Stimulated activated CD4-positive, alpha-beta T cell treated with anti-CD3 and anti-CD28 coated beads, Interleukin-2, amount 100 ng/mL, for 48 hours (primary cell): ENCODE results near the gene TMEM175.
A peak's percentile ranks its signal among the peaks of the same experiment; 100 is the strongest.
"Not testable (repeated sequence)": the region's sequence is repeated elsewhere in the genome, so short reads cannot be mapped to it uniquely, and the experiment has no call there.

Source experiments
- DNase-seq, 2 donors: peaks; one replicate each; pipeline ENCODE4 v3.0.0-alpha.2; 2020

The TMEM175 gene

DNA sequence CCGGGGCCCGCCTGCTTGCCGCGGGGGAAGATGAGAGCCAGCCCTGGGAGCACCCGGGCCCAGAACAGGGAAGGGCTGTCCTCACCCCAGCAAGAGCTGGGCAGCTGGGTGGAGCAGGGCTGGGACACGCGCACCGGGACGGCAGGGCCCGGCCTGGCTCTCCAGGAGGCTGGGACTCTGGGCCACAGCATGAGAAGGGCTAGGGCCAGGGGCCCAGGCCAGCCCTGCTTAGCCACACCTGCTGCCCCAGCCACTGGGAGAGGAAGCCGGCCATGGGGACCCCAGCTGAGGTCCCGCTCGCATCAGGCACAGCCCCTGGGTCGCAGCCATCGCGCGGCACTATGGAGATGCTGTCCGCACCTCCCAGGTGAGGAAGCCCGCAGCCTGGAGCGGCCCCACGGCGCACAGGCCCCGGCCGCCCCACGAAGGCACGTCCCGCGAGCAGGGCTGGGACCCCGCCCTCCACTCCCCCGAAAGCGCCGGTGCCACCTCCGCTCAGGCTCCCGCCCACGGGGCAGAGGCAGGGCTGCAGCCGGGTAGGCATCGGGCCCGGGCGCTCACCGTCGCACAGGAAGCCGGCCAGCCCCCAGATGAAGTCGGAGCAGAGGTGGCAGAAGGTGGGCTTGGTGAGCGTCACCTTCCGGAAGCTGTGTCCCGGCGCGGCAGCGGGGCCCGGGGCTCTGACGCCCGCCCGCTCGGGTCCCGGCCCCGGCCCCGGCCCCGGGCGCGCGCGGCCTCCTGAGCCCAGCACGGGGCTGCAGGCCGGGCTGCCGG, 40.6 kb downstream of the TMEM175 start:
- DNase-seq = peak; percentile 22 to 31

DNA sequence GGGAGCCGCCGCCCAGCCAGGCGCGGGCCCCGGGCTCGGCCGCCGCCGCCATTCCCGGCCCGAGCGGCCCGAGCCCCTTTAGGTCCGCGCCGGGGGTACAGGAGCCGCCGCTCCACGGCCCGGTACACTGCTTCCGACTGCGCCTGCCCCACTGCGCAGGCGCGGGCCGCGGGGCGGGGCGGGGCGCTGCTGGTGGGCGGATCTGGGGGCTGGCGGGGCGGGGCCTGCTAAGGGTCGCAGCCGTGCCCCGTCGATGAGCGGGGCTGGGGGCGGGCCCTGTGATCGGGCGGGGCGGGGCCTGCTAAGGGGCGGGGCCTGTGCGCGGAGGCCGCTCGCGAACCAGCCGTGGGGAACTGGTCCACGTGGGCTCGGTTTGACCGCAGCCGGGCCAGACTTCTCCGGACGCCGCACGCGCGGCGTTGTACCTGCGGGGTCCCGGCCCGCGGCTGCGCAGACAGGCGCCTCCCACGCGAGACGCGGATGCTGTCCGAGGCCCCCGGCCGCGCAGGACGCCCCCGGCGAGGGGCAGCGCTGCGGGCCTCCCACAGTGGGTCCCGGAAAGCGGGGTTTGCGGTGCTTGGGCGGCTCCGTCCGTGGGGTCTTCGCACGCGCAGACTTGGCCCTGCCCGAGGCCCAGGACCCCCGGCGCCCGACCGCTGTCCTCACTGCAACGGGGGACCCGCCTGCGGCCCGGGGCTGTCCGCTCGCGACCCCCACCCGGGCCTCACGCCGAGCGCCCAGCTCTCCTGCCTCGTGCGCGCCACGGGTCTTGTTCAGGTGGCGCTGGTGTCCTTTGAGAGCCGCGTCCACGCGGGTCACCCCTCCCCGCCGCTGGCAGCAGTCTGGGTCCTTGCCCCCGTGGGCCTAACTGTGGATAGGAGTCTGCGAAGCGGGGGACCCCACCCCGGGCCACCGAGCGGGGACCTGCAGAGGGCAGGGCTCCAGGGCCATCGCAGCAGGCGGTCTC, 41.5 kb downstream of the TMEM175 start, which contains the start of gene DGKQ:
DGKQ (minus strand) TSS at position 139 of the 967 bp plus-strand sequence; CDS start at position 52, 87 bp downstream.
- DNase-seq = peak; percentile 80 to 90

DNA sequence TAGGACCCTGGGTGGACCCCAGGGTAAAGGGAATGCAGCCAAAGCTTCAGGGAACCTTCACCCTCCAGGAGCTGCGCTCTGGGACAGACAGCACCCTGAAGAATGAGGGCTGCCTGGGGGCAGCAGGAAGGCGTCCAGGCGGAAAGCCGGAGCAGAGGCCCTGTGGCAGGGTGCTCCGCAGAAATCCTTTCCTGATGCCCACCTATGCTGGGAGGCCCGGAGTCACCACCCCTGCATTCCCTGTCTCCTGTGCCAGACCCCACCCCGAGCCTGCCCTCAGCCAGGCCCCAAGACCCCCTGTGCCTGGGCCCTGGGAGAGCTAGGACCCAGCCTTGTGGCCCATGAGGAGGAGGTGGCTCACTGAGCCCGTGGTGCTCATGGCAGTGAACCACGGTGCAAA, 42.4 kb downstream of the TMEM175 start:
- no peak for DNase-seq

DNA sequence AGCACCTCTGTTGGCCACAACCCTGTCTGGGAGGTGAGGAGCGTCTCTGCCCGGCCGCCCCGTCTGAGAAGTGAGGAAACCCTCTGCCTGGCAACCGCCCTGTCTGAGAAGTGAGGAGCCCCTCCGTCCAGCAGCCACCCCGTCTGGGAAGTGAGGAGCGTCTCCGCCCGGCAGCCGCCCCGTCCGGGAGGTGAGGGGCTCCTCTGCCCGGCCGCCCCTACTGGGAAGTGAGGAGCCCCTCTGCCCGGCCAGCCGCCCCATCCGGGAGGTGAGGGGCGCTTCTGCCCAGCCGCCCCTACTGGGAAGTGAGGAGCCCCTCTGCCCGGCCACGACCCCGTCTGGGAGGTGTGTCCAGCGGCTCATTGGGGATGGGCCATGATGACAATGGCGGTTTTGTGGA, 43.8 kb downstream of the TMEM175 start:
- DNase-seq = not testable (repeated sequence)

DNA sequence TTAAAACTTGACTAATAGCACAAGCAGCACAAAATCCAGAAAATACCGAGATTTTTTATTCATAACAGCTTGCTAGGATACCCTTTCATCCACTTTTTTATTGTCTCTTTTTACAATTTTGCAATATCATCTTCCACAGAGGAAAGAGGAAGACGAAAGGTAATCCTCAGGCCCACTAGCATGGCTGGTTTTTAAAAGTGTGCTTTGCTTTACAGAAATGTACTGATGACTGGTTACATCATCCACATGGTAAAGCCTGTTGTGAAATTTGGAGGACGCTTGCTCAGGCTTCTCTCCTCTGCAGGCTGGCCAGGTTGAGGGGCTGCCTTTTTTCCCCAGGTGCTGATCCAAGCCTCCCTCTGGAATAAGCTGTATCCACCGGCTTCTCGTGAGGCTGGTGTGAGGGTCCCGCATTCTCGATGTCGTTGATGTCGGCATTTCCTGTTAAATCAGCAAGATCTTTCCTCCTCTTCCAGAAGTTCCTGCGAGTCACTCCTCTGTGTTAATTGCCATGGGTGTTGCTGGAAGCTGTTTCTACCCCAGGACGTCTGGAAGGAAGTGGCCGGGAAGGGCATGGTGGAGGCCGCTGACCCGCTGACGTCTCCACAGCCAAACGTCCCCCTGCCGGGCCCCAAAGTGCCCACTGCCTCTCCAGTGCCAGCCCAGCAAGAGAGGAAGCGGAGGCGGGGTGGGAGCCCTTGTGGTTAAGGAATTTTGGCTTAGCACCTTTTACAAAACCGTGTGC, 46.9 kb downstream of the TMEM175 start:
- DNase-seq = no peak

DNA sequence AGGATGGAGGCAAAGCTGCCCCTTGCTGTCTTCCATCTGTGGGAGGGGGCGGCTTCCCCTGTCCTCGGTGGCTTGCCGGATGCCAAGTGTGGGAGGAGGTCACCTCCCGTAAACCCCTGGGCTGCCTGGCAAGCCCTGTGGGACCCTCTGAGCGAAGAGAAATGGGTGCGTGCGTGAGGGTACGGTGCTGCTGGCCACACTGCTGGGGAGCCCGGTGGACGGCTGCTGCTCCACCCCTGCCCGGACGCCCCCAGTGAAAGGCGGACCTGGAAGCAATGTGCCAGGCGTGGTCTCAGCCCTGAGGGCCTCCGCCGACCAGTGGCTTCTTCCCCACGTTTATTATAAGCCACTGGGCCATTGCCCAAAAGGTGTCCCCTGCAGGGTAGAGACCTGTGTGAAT, 50.0 kb downstream of the TMEM175 start:
- DNase-seq = no peak

DNA sequence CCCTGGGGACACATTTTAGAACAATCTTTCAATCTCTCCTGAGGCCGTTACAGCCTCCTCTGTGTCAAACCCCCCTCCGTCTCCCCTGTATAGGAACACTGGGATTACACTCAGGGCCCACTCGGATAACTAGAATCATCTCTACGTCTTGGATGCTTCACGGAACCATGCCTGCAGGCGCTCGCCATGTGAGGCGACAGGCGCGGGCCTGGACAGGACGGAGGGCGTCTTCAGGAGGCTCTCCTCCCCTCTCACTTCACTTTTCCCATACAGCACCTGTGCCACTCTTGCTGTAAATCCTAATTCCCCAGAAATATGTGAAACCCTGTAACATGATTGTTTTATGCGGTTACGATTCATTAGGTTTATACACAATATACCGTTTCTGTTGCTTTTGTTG, 50.6 kb downstream of the TMEM175 start:
- no peak for DNase-seq

DNA sequence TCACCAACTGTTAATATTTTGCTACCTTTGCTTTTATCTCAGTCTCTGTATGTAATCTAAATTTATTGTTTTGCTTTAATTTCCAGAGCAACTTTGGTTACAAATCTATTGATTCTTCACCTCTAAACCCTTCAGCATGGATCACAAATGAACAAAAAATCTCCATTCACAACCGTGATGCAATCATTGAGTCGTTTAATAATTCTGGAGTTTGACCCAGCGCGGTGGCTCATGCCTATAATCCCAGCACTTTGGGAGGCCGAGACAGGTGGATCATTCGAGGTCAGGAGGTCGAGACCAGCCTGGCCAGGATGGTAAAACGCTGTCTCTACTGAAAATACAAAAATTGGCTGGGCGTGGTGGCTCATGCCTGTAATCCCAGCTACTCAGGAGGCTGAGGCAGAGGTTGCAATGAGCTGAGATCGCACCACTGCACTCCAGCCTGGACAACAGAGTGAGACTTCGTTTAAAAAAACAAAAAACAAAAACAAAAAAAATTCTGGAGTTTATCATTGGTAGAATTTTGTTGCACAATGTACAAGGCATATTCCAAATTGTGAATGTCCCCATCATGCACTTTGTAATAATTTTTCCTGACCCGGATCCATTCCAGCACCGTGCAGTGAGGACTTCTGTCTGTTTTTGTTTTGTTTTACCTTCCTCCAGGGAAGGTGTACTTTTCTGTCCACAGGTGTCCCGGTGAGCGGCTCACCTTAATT, 52.2 kb downstream of the TMEM175 start:
- DNase-seq = no peak

DNA sequence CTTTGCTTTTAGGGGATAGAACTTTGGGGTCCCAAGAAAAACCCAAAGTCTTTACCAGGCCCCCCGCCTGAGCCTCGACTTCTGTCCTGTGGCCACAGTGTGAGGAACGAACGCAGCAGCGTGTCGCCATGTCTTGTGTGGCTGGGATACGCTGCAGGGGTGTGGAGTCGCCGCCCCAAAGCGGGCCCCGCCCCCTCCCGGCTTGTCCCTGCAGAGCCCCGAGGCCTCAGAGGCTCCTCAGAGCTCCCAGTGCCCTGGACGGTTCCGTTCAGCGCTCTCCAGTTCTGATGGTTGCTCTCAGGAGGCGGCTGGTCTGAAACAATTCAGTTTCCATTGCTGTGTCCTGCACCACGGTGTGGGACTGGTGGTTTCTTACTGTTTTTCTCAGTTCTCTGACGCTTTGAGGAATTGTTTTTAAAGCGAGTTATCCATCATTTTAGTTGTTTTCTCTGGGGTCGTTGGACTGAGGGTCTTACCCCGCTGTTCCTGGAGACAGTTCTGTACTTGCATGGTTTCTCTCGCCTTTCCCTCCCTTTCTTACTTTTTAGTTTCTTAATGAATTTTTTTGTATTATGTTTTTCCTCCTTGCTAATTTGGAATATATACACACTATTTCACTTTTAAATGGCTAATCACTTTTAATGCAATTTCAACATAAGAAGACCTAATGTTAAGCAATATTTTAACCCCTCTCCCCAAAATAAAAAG, 53.0 kb downstream of the TMEM175 start:
- DNase-seq = peak; percentile 67 to 70

DNA sequence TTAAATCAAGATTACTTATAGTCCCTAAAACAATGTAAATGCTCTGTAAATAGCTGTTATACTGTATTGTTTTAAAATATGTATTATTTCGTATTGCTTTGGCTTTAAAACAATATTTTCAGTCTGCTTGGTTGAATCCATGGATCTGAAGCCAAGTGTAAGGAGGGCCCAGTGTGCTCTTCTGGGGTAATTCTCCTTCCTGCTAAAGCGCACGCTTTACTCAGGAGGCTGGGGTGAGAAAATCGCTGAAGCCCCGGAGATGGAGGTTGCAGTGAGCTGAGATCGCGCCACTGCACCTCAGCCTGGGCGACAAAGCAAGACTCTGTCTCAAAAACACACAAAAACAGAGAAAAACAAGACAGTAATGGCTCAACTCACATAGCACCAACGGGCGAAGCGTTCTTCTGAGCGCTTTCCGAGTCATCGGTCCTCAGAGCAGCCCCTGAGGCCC, 54.2 kb downstream of the TMEM175 start:
- DNase-seq = no peak

DNA sequence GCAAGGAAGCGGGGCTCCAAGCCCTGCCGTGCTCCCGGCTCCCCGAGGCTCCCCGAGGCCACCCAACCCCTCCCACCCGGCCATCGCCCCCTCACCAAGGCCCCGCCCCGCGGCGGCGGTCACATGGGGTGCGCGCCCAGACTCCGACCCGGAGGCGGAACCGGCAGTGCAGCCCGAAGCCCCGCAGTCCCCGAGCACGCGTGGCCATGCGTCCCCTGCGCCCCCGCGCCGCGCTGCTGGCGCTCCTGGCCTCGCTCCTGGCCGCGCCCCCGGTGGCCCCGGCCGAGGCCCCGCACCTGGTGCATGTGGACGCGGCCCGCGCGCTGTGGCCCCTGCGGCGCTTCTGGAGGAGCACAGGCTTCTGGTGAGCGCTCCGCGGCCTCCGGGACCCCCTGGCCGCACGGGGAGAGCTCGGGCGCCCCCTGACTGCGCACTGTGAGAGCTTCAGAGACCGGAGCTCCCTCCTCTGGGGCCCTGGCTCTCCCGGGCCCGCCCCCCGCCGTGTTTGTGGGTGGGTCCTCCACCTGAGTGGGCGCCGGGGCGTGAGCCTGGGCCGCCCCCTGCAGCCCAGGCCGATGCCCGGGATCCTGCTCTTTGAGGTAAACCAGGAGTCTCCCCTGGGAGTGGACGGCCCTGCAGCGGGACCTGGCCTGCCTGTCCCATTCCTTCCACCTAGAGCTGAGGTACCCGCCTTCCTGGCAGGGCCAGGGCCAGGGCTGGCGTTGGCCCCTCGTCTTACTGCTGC, 54.8 kb downstream of the TMEM175 start, which contains the start of gene IDUA:
IDUA (plus strand) TSS at position 166 of the 745 bp plus-strand sequence; CDS start at position 207, 41 bp downstream.
- peak; percentile 74 to 78 for DNase-seq

DNA sequence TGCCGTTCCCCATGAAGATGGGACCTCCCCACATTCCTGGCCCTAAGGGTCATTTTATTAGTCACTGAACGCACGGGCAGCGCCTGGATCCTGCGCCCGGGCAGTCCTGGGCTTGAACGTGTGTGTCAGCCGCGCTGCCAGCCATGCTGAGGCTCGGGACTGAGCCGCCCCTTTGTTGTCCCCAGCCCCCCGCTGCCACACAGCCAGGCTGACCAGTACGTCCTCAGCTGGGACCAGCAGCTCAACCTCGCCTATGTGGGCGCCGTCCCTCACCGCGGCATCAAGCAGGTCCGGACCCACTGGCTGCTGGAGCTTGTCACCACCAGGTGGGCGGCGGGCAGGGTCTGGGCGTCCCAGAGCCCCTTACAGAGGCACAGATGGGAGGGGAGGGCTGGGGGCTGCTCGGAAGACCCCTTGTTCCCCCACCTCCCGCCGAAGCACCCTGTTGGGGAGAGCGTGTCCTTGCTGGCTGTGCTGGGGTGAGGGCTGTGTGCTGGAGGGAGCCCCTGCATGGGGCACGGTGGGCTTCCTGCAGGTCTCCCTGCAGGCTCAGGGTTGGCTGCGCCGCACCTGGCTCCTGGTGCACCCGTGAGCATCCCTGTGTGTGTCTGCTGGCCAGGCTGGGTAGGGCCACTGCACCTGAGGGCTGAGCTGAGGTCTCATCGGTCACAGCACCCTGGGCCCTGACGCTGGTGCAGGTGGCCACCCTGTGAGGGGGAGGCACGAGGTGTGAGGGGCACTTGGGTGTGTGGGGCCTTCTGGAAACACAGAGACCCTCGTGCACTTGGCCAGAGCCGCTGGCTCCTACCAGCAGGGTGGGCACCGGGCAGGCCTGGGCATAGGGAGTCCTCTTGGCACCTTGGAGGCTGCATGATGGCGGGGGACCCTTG, 55.6 kb downstream of the TMEM175 start:
- no peak for DNase-seq

DNA sequence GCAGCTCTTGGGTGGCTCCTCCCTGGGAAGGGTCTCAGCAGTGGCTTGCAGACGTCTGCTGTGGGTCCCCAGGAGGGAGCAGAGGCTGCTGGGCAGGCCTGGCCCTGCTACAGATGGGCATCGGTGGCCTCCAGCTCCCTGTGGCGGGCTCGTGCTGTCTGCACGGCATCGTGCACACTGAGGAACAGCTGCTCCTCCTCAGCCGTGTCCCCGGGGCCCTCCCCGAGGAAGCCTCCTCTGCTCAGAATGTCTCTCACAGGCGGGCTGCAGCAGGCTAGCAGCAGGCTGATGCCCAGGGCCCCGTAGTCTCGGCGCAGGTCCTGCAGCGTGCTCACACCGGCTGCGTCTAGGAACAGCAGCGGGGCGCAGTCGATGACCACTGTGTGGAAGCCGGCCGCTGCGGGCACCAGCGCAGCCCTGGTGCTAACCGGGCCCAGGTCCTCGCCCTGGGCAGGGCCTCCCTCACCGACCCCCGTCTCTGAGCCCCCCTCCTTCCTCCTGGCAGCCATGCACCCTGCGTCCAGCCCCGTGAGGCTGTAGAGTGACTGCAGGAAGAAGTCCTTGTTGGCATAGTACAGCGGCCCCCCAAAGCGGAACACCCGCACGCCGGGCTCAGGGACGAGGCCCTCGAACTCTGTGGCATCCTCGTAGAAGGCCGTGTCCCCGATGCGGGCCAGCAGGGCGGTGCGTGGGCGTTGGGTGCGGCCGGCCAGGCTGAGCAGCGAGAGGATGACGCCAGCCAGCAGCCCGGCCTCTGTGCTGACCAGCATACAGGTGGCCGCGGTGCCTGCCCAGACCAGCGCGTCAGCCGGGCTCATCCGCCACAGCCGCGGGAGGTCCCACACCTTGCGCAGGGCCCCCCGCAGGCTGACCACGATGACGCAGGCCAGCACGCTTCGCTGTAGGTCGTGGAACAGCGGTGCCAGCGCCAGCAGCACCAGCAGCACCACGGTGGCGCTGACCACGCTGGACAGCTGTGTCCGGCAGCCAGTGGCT, 56.8 kb downstream of the TMEM175 start:
- DNase-seq = no peak

DNA sequence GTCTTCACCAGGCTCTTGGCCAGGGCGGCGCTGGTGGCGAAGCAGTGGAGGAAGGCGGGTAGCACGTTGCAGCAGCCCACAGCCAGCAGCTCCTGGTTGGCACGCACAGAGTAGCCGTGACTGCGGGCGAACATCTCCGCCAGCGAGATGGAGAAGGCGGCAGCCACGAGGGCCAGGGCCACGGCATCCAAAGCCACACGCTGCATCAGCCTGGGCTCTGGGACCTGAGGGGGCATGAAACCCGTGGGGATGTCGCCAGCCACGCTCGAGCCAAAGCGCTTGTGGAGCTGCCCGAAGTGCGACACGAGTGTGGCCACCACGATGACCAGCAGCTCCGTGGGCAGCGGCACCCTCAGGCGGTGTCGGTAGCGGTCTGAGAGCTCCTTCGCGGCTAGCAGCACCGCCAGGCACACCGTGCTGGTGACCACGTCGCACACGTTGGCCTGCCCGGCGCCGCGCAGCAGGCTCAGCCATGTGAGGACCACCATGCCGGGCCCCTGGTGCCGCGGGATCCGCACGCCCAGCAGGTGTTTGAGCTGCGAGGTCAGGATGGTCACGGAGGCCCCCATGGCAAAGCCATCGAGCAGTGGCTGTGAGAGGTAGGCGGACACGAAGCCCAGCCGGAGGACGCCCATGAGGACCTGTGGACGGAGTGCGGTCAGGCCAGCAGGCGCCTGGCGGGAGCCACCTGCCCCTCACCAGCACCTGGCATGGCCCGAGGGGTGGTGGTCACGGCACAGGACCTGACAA, 57.6 kb downstream of the TMEM175 start:
- DNase-seq = no peak

DNA sequence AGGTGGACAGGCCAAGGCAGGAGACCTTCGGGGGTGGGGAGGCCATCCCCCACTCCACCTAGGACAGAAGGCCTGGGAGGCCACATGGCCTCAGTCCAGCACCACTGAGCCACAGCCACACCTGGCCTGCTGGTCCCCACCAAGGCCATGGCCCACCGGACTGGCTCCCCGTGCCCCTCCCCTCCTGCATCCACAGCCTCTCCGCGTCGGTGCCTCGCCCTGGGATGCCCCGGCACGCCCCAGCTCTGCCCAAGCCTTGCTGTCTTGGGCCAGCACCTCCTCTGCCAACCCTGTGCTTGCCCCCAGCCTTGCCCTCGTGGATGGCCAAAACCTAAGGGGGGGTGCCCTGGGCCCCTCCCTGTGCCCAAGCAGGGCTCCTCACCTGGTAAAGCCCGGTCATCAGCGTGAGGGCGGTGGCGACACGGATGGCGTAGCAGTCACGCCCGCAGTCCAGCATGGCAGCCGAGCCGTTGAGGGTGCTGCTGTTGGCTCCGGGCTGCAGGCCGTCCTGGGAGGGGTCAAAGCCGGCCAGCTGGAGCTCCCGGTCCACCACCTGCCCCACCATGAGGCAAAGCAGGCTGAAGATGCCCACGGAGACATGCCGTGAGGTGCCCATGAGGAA, 58.6 kb downstream of the TMEM175 start:
- DNase-seq = no peak

DNA sequence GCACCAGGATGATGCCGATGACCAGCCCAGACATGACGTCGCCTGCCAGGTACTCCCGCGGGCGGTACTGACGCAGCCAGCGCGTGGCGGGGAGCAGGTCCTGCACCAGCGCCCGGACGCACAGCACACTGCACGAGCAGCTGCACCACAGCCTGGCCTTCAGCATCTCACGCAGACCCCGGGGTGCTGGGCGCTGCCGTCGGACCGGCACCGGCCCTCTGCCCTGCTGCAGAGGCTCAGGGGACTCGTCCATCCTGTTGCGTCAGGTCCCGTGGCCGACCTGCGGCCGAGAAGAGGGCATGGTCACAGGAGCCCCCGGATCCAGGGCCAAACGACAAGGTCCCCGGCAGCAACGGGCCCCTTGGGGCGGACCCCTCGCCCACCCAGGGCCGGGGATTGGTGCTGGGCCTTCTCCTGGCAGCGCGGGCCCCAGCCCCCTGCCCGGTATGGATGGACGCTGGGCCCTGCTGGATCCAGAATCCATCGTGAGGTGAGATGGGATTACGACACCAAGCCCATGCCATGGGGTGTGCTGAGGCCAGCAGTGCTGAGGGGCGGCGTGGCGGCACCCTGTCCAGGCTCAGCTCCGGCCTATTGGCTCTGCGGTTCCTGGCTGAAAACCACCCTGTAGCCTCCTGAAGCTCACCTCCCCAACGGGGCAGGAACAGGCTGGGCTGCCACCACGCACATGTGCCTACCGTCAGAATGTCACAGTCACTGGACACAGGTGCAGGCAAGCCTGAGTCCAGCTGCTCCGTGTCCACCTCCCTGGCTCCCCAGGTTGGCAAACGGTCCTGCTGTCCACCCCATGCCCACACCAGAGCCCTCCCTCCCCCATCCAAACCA, 59.4 kb downstream of the TMEM175 start:
- no peak for DNase-seq
